IMR-90 (cell line): ENCODE results near the gene FBXL20. TPM values are rescaled to one million over a fixed set of nuclear protein-coding genes. Genes with fewer than 3 reads are reported as not detected.

Source experiments
- ATAC-seq: fragments of 200-7000 bp; cut with Tn5 transposase; 2 replicates; pipeline ENCODE4 v1.9.1; 2020; ENCODE audit warnings: low read depth, mild to moderate bottlenecking, moderate library complexity
- BruUV-seq: library from RNA; stranded (reverse); fragments of 400-500 nt; replicated peaks from 2 replicates; lab custom pipeline; 2021; lab: Mats Ljungman, UMichigan
- CTCF ChIA-PET: fragments of 300-600 bp; formaldehyde crosslinking; extraction: SDS; loops from one replicate; lab custom pipeline; 2021; ENCODE audit warnings: antibody characterized with exemption; lab: Yijun Ruan, JAX
- POLR2A ChIA-PET: fragments of 300-600 bp; sonication (Branson Sonifier 250); formaldehyde crosslinking; loops from one replicate; lab custom pipeline; 2022; ENCODE audit warnings: antibody characterized with exemption; ENCODE audit not compliant: unreplicated experiment; lab: Charles Lee
- DNase-seq: peaks from one replicate; pipeline ENCODE4 v3.0.0; 2013
- H2AFZ ChIP-seq: replicated peaks from 2 replicates; pipeline ENCODE3; 2013; ENCODE audit warnings: low read length, mild to moderate bottlenecking; ENCODE audit not compliant: poor library complexity
- H2AK5ac ChIP-seq: 2 replicates; pipeline ENCODE4 v1.6.1; 2013; ENCODE audit warnings: low read depth, low read length, inconsistent platforms
- H2AK9ac ChIP-seq: replicated peaks from 2 replicates; pipeline ENCODE3; 2013; ENCODE audit warnings: mild to moderate bottlenecking, low read depth, low read length, moderate library complexity; ENCODE audit not compliant: poor library complexity
- H2BK120ac ChIP-seq: 2 replicates; pipeline ENCODE4 v1.6.1; 2013; ENCODE audit warnings: low read depth, low read length, inconsistent platforms
- H2BK15ac ChIP-seq: 3 replicates; pipeline ENCODE4 v1.6.1; 2013; ENCODE audit warnings: low read depth, low read length, inconsistent platforms
- H2BK20ac ChIP-seq: 2 replicates; pipeline ENCODE4 v1.6.1; 2013; ENCODE audit warnings: low read depth, mild to moderate bottlenecking, inconsistent platforms, low read length, moderate library complexity
- H2BK5ac ChIP-seq: 2 replicates; pipeline ENCODE4 v1.6.1; 2013; ENCODE audit warnings: mild to moderate bottlenecking, low read depth, low read length, inconsistent platforms; ENCODE audit not compliant: poor library complexity, severe bottlenecking
- H3K14ac ChIP-seq: replicated peaks from 2 replicates; pipeline ENCODE4 v1.6.1; 2013; ENCODE audit warnings: low read depth, low read length, inconsistent platforms
- H3K18ac ChIP-seq: 2 replicates; pipeline ENCODE4 v1.6.1; 2013; ENCODE audit warnings: low read depth, low read length, control low read depth
- H3K23ac ChIP-seq: 2 replicates; pipeline ENCODE4 v1.6.1; 2013; ENCODE audit warnings: low read depth, low read length, inconsistent platforms
- H3K27ac ChIP-seq: 2 replicates; pipeline ENCODE4 v1.5.1; 2013; ENCODE audit warnings: mild to moderate bottlenecking, control low read depth, low read length; ENCODE audit not compliant: insufficient read depth
- H3K27me3 ChIP-seq: 2 replicates; pipeline ENCODE4 v1.6.1; 2013; ENCODE audit warnings: low read length; ENCODE audit not compliant: control insufficient read depth, insufficient read depth
- H3K36me3 ChIP-seq: 2 replicates; pipeline ENCODE4 v1.6.1; 2013; ENCODE audit warnings: low read length, mixed read lengths; ENCODE audit not compliant: control insufficient read depth, insufficient read depth
- H3K4ac ChIP-seq: 2 replicates; pipeline ENCODE4 v1.6.1; 2013; ENCODE audit warnings: low read depth, low read length, inconsistent platforms
- H3K4me1 ChIP-seq: 2 replicates; pipeline ENCODE4 v1.6.1; 2013; ENCODE audit warnings: low read length, mixed read lengths; ENCODE audit not compliant: control insufficient read depth, insufficient read depth
- H3K4me2 ChIP-seq: 2 replicates; pipeline ENCODE4 v1.6.1; 2013; ENCODE audit warnings: low read depth, mild to moderate bottlenecking, control low read depth, low read length, moderate library complexity
- H3K4me3 ChIP-seq: 2 replicates; pipeline ENCODE4 v1.5.1; 2013; ENCODE audit warnings: low read depth, mild to moderate bottlenecking, control low read depth, low read length, moderate library complexity; ENCODE audit not compliant: insufficient read depth
- H3K56ac ChIP-seq: 2 replicates; pipeline ENCODE4 v1.6.1; 2013; ENCODE audit warnings: low read length, inconsistent platforms; ENCODE audit not compliant: insufficient read depth; ENCODE audit errors: extremely low read depth
- H3K79me1 ChIP-seq, 2 experiments: 2 replicates each; pipeline ENCODE4 v1.6.1; 2013; ENCODE audit warnings: low read length in 2 of 2, inconsistent platforms in 1 of 2, low read depth in 1 of 2
- H3K9ac ChIP-seq: 2 replicates; pipeline ENCODE4 v1.6.1; 2013; ENCODE audit warnings: low read depth, low read length, control low read depth
- H3K9me1 ChIP-seq: 2 replicates; pipeline ENCODE4 v1.6.1; 2013; ENCODE audit warnings: low read length, inconsistent platforms; ENCODE audit not compliant: insufficient read depth
- H3K9me3 ChIP-seq: 2 replicates; pipeline ENCODE4 v1.6.1; 2013; ENCODE audit warnings: low read length; ENCODE audit not compliant: control insufficient read depth, insufficient read depth
- H4K20me1 ChIP-seq: 2 replicates; pipeline ENCODE4 v1.6.1; 2013; ENCODE audit warnings: low read length, inconsistent platforms; ENCODE audit not compliant: insufficient read depth
- H4K5ac ChIP-seq: 2 replicates; pipeline ENCODE4 v1.6.1; 2013; ENCODE audit warnings: mild to moderate bottlenecking, low read depth, low read length, control low read depth
- H4K8ac ChIP-seq, 2 experiments: 2 replicates each; pipeline ENCODE4 v1.6.1; 2013; ENCODE audit warnings: low read depth in 2 of 2, low read length in 2 of 2, control low read depth in 1 of 2, inconsistent platforms in 1 of 2
- H4K91ac ChIP-seq: 2 replicates; pipeline ENCODE4 v1.6.1; 2013; ENCODE audit warnings: low read depth, low read length, inconsistent platforms; ENCODE audit not compliant: insufficient read depth
- MAFK ChIP-seq: IDR thresholded peaks from 2 replicates; pipeline ENCODE4 v1.6.1; 2012; ENCODE audit warnings: low read depth, low read length, improper control_type of control experiment
- RCOR1 ChIP-seq: IDR thresholded peaks from 2 replicates; pipeline ENCODE4 v1.6.1; 2012; ENCODE audit warnings: mild to moderate bottlenecking, low read length, improper control_type of control experiment; ENCODE audit not compliant: insufficient replicate concordance
- WGBS, 2 experiments: methylation state at CpG; one replicate each; pipeline versions ENCODE4 v1.1.5 to v1.1.7; 2013; ENCODE audit warnings: missing lambda C conversion rate in 2 of 2; ENCODE audit not compliant: insufficient read length in 1 of 2; ENCODE audit errors: extremely low coverage in 2 of 2; 5-methylcytosine and 5-hydroxymethylcytosine counted together
- dilution Hi-C: fragments of 300-500 bp; cut with HindIII; formaldehyde crosslinking; loops from one replicate; pipeline ENCODE4 v1.14.3; 2018; ENCODE audit warnings: low sequenced_read_pairs; ENCODE audit not compliant: unreplicated experiment
- in situ Hi-C: fragments of 300-500 bp; cut with MboI; formaldehyde crosslinking; loops from 3 replicates; pipeline ENCODE4 v1.14.3; 2019; ENCODE audit warnings: low sequenced_read_pairs, inconsistent platforms, mixed read lengths
- intact Hi-C: fragments of 100-400 bp; cut with micrococcal nuclease; formaldehyde crosslinking; loops from 2 replicates; pipeline ENCODE4 v1.10.0; 2022
- polyA plus RNA-seq, 3 experiments: library from polyadenylated mRNA; depleted of rRNA; stranded (reverse); fragments of >200 nt; gene quantifications; 2 replicates each; pipeline ENCODE4 v1.2.3, GENCODE V29; 2012; ENCODE audit warnings: low replicate concordance in 1 of 3
- total RNA-seq: library from RNA; depleted of rRNA; stranded (reverse); fragments of >200 nt; gene quantifications from 2 replicates; pipeline ENCODE4 v1.2.3, GENCODE V29; 2012

Gene FBXL20
- total and polyA plus RNA-seq, 2 of the 4 experiments (the other 2 are of a cell fraction), result 4.1 to 13.8 TPM

DNA sequence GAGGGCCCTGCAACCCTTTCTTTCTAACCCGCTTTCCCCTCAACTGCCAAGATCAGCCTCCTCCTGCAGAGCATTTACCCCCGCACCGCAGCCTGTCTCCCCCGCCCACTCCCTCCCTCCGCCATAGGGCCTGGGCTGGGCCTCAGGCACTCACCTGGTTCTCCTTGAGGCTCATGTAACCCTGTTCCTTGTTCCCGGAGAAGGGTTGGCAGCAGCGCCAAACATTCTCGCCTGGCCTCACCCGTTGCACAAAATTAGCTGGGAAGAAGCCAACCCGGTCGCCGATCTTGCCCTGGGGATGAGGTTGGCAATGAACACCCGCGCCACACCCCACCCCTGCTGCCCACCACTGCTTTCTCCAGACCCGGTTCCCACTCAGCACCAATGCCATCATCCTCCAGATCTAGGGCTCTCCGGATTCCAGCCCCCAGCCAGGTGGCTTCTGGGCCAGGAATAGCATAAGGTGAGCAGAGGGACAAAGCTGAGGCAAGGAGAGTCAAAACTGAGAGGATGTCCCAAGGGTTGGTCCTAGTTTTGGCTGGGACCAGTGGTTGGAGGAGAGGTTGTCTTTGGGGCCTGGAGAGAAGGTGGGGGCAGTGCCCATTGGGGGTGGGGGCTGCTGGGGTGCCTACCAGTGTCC, 188.5 kb downstream of the FBXL20 start:
- H3K56ac ChIP-seq, result no peak overlapping the region
- POLR2A ChIA-PET, result no interaction called here
- H3K4me3 ChIP-seq, result no peak overlapping the region
- intact Hi-C loops, result no loop called here
- H3K18ac ChIP-seq, result no peak overlapping the region
- no peak overlapping the region for H2AFZ ChIP-seq
- H4K8ac ChIP-seq, result no peak overlapping the region
- DNase-seq (no peak), ATAC-seq (no peak)
- dilution Hi-C loops, result no loop called here
- H3K9me1 ChIP-seq, result peaks cover 12% of the 10 kb centered on the region
- no peaks in the 10 kb centered on the region for H3K36me3 ChIP-seq
- no peak overlapping the region for H3K4ac ChIP-seq
- no peak overlapping the region for H3K9ac ChIP-seq
- H4K20me1 ChIP-seq, result no peaks in the 10 kb centered on the region
- TF ChIP-seq MAFK, result no peak
- no peak for TF ChIP-seq RCOR1
- peaks cover 16% of the 10 kb centered on the region for H3K4me1 ChIP-seq
- H2BK120ac ChIP-seq, result no peak overlapping the region
- H2BK15ac ChIP-seq, result no peak overlapping the region
- H2AK5ac ChIP-seq, result no peak overlapping the region
- no peak overlapping the region for H3K14ac ChIP-seq
- H4K5ac ChIP-seq, result no peak overlapping the region
- H4K91ac ChIP-seq, result no peak overlapping the region
- CTCF ChIA-PET, result no interaction called here
- no peaks in the 10 kb centered on the region for H3K79me1 ChIP-seq
- no peak overlapping the region for H3K4me2 ChIP-seq
- 42% methylated on average over 2 of the region's 16 CpGs; no CpG with 5 or more reads in 1 of the 2 experiments for WGBS, 2 experiments
- H3K9me3 ChIP-seq, result no peaks in the 10 kb centered on the region
- H2BK20ac ChIP-seq, result no peak overlapping the region
- no peak overlapping the region for H3K27ac ChIP-seq
- no peak overlapping the region for H3K23ac ChIP-seq
- H2BK5ac ChIP-seq, result no peak overlapping the region
- in situ Hi-C loops, result no loop called here
- peaks cover 26% of the 10 kb centered on the region for H3K27me3 ChIP-seq
- no TSS peak for BruUV-seq
- no peak overlapping the region for H2AK9ac ChIP-seq
